IPS-18a (cell line): ENCODE measurements around the gene LDLRAD4.
"Not testable (repeated sequence)": the region's sequence is repeated elsewhere in the genome, so short reads cannot be mapped to it uniquely, and the experiment has no call there.

Source experiments
- H3K27ac ChIP-seq: one replicate; pipeline ENCODE4 v1.5.1; 2013; ENCODE audit warnings: low read length
- H3K27me3 ChIP-seq: one replicate; pipeline ENCODE4 v1.6.1; 2013; ENCODE audit warnings: mild to moderate bottlenecking, low read length; ENCODE audit not compliant: control insufficient read depth, insufficient read depth
- H3K36me3 ChIP-seq: one replicate; pipeline ENCODE4 v1.6.1; 2013; ENCODE audit warnings: low read depth, low read length; ENCODE audit not compliant: control insufficient read depth
- H3K4me1 ChIP-seq: one replicate; pipeline ENCODE4 v1.6.1; 2013; ENCODE audit warnings: low read depth, low read length; ENCODE audit not compliant: control insufficient read depth
- H3K4me3 ChIP-seq: one replicate; pipeline ENCODE4 v1.5.1; 2013; ENCODE audit warnings: low read length
- H3K9ac ChIP-seq: one replicate; pipeline ENCODE4 v1.6.1; 2013; ENCODE audit warnings: mild to moderate bottlenecking, low read length, moderate library complexity
- H3K9me3 ChIP-seq: one replicate; pipeline ENCODE4 v1.6.1; 2013; ENCODE audit warnings: low read depth, low read length; ENCODE audit not compliant: control insufficient read depth

The LDLRAD4 gene

GRCh38 chr18:13657974-13658373 lies 439.4 kb downstream of the LDLRAD4 start:
- H3K36me3 ChIP-seq: no peaks in the 10 kb centered on the region
- H3K4me1 ChIP-seq: peaks cover 2% of the 10 kb centered on the region
- no peak overlapping the region for H3K4me3 ChIP-seq
- H3K9me3 ChIP-seq: no peaks in the 10 kb centered on the region
- H3K27me3 ChIP-seq: no peaks in the 10 kb centered on the region
- no peak overlapping the region for H3K9ac ChIP-seq
- H3K27ac ChIP-seq: no peak overlapping the region

DNA sequence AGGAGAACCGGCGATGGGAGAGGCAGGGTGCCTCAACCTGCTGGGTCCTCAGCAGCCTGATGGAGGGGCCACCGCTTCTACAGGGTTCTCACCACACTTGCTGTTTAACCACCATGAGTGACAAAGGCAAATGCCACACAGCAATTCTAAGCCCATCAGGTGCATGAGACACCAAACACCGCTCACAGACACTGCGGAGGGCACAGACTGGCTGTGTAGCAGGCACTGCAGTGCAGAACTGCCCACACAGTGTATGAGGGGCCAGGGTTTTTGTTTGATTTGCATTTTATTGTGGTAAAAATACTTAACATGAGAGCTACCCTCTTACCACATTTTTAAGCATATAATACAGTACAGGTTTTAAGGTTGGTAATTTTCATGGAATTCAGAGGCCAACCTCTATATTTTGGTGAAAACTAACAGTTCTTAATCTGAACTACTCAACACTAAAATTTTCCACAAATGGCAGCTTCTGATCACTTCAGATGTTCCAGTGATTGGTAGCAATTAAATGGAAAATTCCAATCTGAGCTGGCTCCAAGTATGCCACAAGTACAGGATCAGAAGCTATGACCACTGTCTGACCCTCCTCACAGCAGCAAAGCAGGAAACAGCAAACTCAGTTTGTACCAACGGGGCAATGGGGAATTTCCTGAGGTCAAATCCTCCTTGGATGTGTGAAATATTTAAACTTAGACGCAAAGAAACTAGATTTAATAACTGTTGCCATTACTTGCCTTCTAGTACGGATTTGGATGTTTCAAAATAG lies 440.1 kb downstream of the LDLRAD4 start:
- no peaks in the 10 kb centered on the region for H3K9me3 ChIP-seq
- H3K27me3 ChIP-seq: no peaks in the 10 kb centered on the region
- no peak overlapping the region for H3K4me3 ChIP-seq
- H3K9ac ChIP-seq: no peak overlapping the region
- H3K27ac ChIP-seq: no peak overlapping the region
- no peaks in the 10 kb centered on the region for H3K36me3 ChIP-seq
- H3K4me1 ChIP-seq: peaks cover 2% of the 10 kb centered on the region

- Histone ChIP-seq H3K27me3 (no peaks in the 10 kb centered on the region), H3K4me3 (no peak overlapping the region), H3K9me3 (no peaks in the 10 kb centered on the region), H3K4me1 (no peaks in the 10 kb centered on the region), H3K36me3 (no peaks in the 10 kb centered on the region), H3K9ac (no peak overlapping the region), H3K27ac (no peak overlapping the region)
Observed at GRCh38 chr18:13660510-13660909, 441.9 kb downstream of the LDLRAD4 start.

DNA sequence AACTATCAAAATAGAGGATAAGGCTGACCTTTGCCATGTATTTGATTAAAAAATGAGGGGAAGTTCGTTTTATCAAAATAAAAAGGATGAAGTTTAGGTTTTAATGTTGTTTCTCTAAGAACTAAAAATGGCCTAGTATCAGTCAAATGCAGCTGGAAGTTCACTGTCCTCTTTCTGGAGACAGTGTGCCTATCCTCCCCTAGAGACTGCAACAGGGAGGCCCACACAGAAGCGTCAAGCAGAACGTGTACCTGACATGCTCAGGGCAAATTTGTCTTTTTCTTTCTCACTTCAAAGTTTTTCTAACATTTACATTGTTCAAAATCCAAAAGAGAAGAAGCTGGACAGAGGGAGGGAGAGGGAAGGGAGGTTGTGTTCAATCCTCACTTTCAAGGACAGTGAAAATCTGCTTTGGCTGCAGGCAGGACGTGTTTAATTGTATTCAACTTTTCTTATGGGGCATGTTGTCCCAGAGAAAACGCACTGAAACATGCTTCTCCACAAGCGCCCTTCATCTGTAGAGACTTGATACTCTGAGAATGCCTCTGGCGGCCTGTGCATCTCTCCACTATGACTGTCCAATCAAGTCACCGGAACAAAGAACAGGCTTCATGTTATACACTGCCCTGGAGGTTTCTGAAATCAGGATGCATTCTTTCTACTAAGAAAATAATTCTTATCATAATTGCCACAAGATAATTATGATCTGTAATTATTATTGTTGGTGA lies 442.7 kb downstream of the LDLRAD4 start:
- no peak overlapping the region for H3K4me3 ChIP-seq
- H3K9me3 ChIP-seq: no peaks in the 10 kb centered on the region
- no peaks in the 10 kb centered on the region for H3K27me3 ChIP-seq
- no peak overlapping the region for H3K9ac ChIP-seq
- peaks cover 4% of the 10 kb centered on the region for H3K36me3 ChIP-seq
- no peak overlapping the region for H3K27ac ChIP-seq
- H3K4me1 ChIP-seq: no peaks in the 10 kb centered on the region

DNA sequence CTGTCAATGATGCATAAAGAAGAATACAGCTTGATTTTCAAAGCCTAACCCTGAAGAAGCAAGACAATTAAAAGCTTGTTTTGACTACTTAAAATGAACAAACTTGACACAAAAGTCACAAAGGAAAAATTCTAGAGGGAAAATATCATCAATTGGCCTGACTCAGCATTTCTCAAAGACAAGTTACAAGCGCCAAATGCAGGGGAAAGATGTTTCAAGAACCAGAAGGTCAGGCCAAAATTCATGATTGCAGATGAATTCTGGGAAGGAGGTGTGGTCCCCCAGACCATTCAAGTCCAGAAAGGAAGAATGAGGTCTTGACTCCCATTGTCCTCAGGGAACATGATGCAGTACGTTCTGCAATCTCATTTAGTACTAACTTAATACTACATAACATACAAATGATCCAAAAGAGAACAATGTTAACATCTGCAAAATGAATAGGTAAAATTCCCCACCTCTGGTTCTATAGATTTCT lies 443.3 kb downstream of the LDLRAD4 start:
- H3K9me3 ChIP-seq: no peaks in the 10 kb centered on the region
- H3K4me1 ChIP-seq: no peaks in the 10 kb centered on the region
- H3K36me3 ChIP-seq: peaks cover 4% of the 10 kb centered on the region

DNA sequence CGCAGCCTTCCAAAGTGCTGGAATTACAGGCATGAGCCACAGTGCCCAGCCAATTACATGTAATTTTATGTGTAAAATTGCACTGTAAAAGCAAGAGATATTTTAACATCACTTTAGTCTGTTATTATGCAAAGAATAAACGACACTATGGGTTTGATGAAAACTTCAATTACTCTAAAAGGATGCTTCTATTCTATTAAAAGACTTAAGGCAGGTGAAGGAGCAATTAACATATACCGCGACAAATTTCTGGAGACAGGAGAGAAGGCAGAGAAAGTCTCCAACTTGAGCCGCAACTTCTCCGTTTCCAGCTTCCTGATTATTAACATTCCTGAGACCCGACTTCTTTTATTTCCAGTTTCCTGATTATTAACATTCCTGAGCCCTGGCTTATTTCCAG lies 454.1 kb downstream of the LDLRAD4 start:
- no peak overlapping the region for H3K27ac ChIP-seq

More for the DNA sequence above, 443.3 kb downstream of the LDLRAD4 start:
- H3K9ac ChIP-seq: no peak overlapping the region
- no peaks in the 10 kb centered on the region for H3K27me3 ChIP-seq
- H3K27ac ChIP-seq: no peak overlapping the region
- H3K4me3 ChIP-seq: no peak overlapping the region

GRCh38 chr18:13676471-13676870 lies 457.9 kb downstream of the LDLRAD4 start:
- H3K9me3 ChIP-seq: peaks cover 6% of the 10 kb centered on the region
- no peaks in the 10 kb centered on the region for H3K36me3 ChIP-seq
- H3K4me3 ChIP-seq: no peak overlapping the region
- no peak overlapping the region for H3K27ac ChIP-seq
- H3K4me1 ChIP-seq: no peaks in the 10 kb centered on the region
- H3K27me3 ChIP-seq: no peaks in the 10 kb centered on the region
- H3K9ac ChIP-seq: no peak overlapping the region

More for the DNA sequence above, 454.1 kb downstream of the LDLRAD4 start:
- Histone ChIP-seq H3K4me1 (no peaks in the 10 kb centered on the region), H3K36me3 (no peaks in the 10 kb centered on the region), H3K4me3 (no peak overlapping the region), H3K9me3 (peaks cover 6% of the 10 kb centered on the region), H3K9ac (no peak overlapping the region), H3K27me3 (no peaks in the 10 kb centered on the region)

GRCh38 chr18:13677350-13677749 lies 458.8 kb downstream of the LDLRAD4 start:
- H3K9ac ChIP-seq, H3K36me3 ChIP-seq, H3K4me1 ChIP-seq, H3K9me3 ChIP-seq, H3K4me3 ChIP-seq, H3K27me3 ChIP-seq, H3K27ac ChIP-seq: not testable (repeated sequence)

DNA sequence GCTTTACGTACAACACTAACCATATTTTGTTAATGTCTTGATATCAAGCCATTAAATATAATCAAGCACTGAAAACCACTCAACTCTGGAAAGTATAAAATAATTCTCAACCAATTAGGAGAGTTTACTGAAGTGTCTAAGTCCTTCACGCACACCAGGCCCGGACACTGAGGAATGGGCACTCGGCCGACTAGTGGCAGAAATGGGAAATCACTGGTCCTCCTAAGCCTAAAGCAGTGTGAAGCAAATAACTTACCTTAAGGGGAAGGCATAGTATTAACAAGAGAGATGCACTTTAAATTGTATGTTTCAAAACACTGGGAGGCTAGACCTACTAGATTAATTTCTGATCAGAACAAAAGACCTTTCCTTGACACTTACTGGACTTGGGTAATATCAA lies 462.1 kb downstream of the LDLRAD4 start:
- Histone ChIP-seq H3K9me3 (peaks cover 6% of the 10 kb centered on the region), H3K27me3 (no peaks in the 10 kb centered on the region), H3K4me3 (no peak overlapping the region), H3K27ac (no peak overlapping the region), H3K9ac (no peak overlapping the region), H3K4me1 (no peaks in the 10 kb centered on the region), H3K36me3 (no peaks in the 10 kb centered on the region)

- Histone ChIP-seq H3K27me3 (no peaks in the 10 kb centered on the region), H3K9me3 (peaks cover 2% of the 10 kb centered on the region), H3K27ac (no peak overlapping the region), H3K4me1 (no peaks in the 10 kb centered on the region), H3K4me3 (no peak overlapping the region), H3K36me3 (no peaks in the 10 kb centered on the region), H3K9ac (no peak overlapping the region)
Observed at GRCh38 chr18:13681701-13682100, 463.1 kb downstream of the LDLRAD4 start.

- H3K4me3 ChIP-seq: no peak overlapping the region
- no peak overlapping the region for H3K27ac ChIP-seq
- no peaks in the 10 kb centered on the region for H3K9me3 ChIP-seq
- no peaks in the 10 kb centered on the region for H3K36me3 ChIP-seq
- H3K4me1 ChIP-seq: no peaks in the 10 kb centered on the region
- H3K9ac ChIP-seq: no peak overlapping the region
- H3K27me3 ChIP-seq: no peaks in the 10 kb centered on the region
Observed at GRCh38 chr18:13684546-13684945, 466.0 kb downstream of the LDLRAD4 start.
